ENCODE results near the gene CPA1.

The CPA1 gene

GRCh38 chr7:130379921-130380860 is at the start of gene CPA1:
Gene CPA1, plus strand, starts transcription at chr7:130380494. Its CDS starts 27 bp downstream, at chr7:130380521.
- no peak for DNase-seq (ENCODE audit: low read depth in 2 of 2)

GRCh38 chr7:130332259-130333053 is 47.8 kb upstream of the CPA1 start:
- DNase-seq (ENCODE audit: low read depth in 2 of 2) = no peak

GRCh38 chr7:130333832-130334231 is 46.5 kb upstream of the CPA1 start:
- no peak for DNase-seq (ENCODE audit: low read depth in 2 of 2)

- no peak for DNase-seq (ENCODE audit: low read depth in 2 of 2)
These were observed 46.0 kb upstream of the CPA1 start for GRCh38 chr7:130334274-130334673.

- no peak for DNase-seq (ENCODE audit: low read depth in 2 of 2)
These were observed 42.8 kb upstream of the CPA1 start for GRCh38 chr7:130337410-130337971.

GRCh38 chr7:130338233-130338632 is 42.1 kb upstream of the CPA1 start:
- DNase-seq (ENCODE audit: low read depth in 2 of 2) = no peak

- DNase-seq (ENCODE audit: low read depth in 2 of 2) = no peak
These were observed 38.4 kb upstream of the CPA1 start for GRCh38 chr7:130341882-130342281.

- no peak for DNase-seq (ENCODE audit: low read depth in 2 of 2)
These were observed 37.5 kb upstream of the CPA1 start for GRCh38 chr7:130342701-130343380.

GRCh38 chr7:130344271-130344866 is 35.9 kb upstream of the CPA1 start, which contains the start of gene CPA5:
Gene CPA5, plus strand, starts transcription at chr7:130344816. Its CDS starts 1,670 bp downstream, at chr7:130346486.
- no peak for DNase-seq (ENCODE audit: low read depth in 2 of 2)

GRCh38 chr7:130345136-130345535 is 35.2 kb upstream of the CPA1 start:
- DNase-seq (ENCODE audit: low read depth in 2 of 2) = no peak

GRCh38 chr7:130345725-130346124 is 34.6 kb upstream of the CPA1 start:
- DNase-seq (ENCODE audit: low read depth in 2 of 2) = no peak

GRCh38 chr7:130346177-130346905 is 34.0 kb upstream of the CPA1 start:
- no peak for DNase-seq (ENCODE audit: low read depth in 2 of 2)

- no peak for DNase-seq (ENCODE audit: low read depth in 2 of 2)
These were observed 33.4 kb upstream of the CPA1 start for GRCh38 chr7:130346941-130347340.

- DNase-seq (ENCODE audit: low read depth in 2 of 2) = no peak
These were observed 30.1 kb upstream of the CPA1 start for GRCh38 chr7:130349911-130350782.

- no peak for DNase-seq (ENCODE audit: low read depth in 2 of 2)
These were observed 29.1 kb upstream of the CPA1 start for GRCh38 chr7:130350945-130351790.

- no peak for DNase-seq (ENCODE audit: low read depth in 2 of 2)
These were observed 28.6 kb upstream of the CPA1 start for GRCh38 chr7:130351791-130352090.

- DNase-seq (ENCODE audit: low read depth in 2 of 2) = no peak
These were observed 27.9 kb upstream of the CPA1 start for GRCh38 chr7:130352194-130353074.

- DNase-seq (ENCODE audit: low read depth in 2 of 2) = no peak
These were observed 27.1 kb upstream of the CPA1 start for GRCh38 chr7:130353196-130353595.

All from stimulated activated CD4-positive, alpha-beta T cell treated with anti-CD3 and anti-CD28 coated beads, Interleukin-1b, Interleukin-23, amount 100 ng/mL, for 4 hours (primary cell).